Esophagus muscularis mucosa (tissue), 4 donors: ENCODE data around the gene TSPAN32. TPM values are rescaled to one million over a fixed set of nuclear protein-coding genes. Genes with fewer than 3 reads are reported as not detected.

ENCODE experiments used
- DNase-seq: peaks from one replicate; pipeline ENCODE4 v3.0.0-alpha.2; 2017; ENCODE audit errors: extremely low spot score
- H3K27ac ChIP-seq, 4 donors: fragments of 200-600 bp; sonication (generic); replicated peaks in 1 of 4; 1 replicate in 3 of 4; 2 replicates in 1 of 4; pipeline ENCODE4 v1.5.1; 2016 to 2019; ENCODE audit warnings: mild to moderate bottlenecking in 1 of 4
- H3K27me3 ChIP-seq, 4 donors: fragments of 200-600 bp; sonication (generic); one replicate each; pipeline versions ENCODE4 v1.5.1 to v1.6.0; 2016 to 2019
- H3K36me3 ChIP-seq, 4 donors: fragments of 200-600 bp; sonication (generic); one replicate each; pipeline ENCODE4 v1.5.1; 2016 to 2019
- H3K4me1 ChIP-seq, 4 donors: fragments of 200-600 bp; sonication (generic); one replicate each; pipeline ENCODE4 v1.5.1; 2016 to 2019
- H3K4me3 ChIP-seq, 4 donors: fragments of 200-600 bp; sonication (generic); 1 replicate in 2 of 4; 2 replicates in 2 of 4; pipeline ENCODE4 v1.5.1; 2016 to 2019; ENCODE audit warnings: mild to moderate bottlenecking in 4 of 4, moderate library complexity in 1 of 4
- H3K9me3 ChIP-seq, 4 donors: fragments of 200-600 bp; sonication (generic); 1 replicate in 3 of 4; 2 replicates in 1 of 4; pipeline ENCODE4 v1.5.1; 2016 to 2019
- EP300 ChIP-seq: sonication (generic); formaldehyde crosslinking; IDR thresholded peaks from one replicate; pipeline ENCODE4 v1.6.1; 2017; ENCODE audit warnings: antibody characterized with exemption
- POLR2A ChIP-seq: fragments of 450-650 bp; IDR thresholded peaks from one replicate; pipeline ENCODE4 v1.6.1; 2017; ENCODE audit warnings: antibody characterized with exemption, moderate library complexity, mild to moderate bottlenecking, low read depth
- POLR2AphosphoS5 ChIP-seq, 2 donors: sonication (generic); formaldehyde crosslinking; IDR thresholded peaks; one replicate each; pipeline ENCODE4 v1.6.1; 2017; ENCODE audit warnings: antibody characterized with exemption in 2 of 2
- WGBS: methylation state at CpG from one replicate; pipeline ENCODE4 v1.1.5; 2018; 5-methylcytosine and 5-hydroxymethylcytosine counted together
- intact Hi-C: fragments of 100-400 bp; cut with DNase I; formaldehyde crosslinking; loops from one replicate; pipeline ENCODE4 v1.15.1; 2023
- total RNA-seq, 4 donors: library from RNA; depleted of rRNA; stranded (reverse); fragments of >200 nt; gene quantifications; one replicate each; pipeline versions ENCODE4 v1.1.0 to v1.2.1, GENCODE V29; 2016
- TF ChIP-seq, protein P1 (sequence below), 3 experiments: fragments of 200-600 bp in 2 of 3; fragments of 450-650 bp in 1 of 3; sonication (generic) in 2 of 3; IDR thresholded peaks; one replicate each; pipeline ENCODE4 v1.5.1; 2017 to 2019; ENCODE audit warnings: antibody characterized with exemption in 3 of 3, mild to moderate bottlenecking in 2 of 3, moderate library complexity in 1 of 3

TSPAN32 gene
- total RNA-seq, 4 donors from 2014 or later, result 0.52 to 3.5 (median 1.2) TPM; not detected in 1

DNA sequence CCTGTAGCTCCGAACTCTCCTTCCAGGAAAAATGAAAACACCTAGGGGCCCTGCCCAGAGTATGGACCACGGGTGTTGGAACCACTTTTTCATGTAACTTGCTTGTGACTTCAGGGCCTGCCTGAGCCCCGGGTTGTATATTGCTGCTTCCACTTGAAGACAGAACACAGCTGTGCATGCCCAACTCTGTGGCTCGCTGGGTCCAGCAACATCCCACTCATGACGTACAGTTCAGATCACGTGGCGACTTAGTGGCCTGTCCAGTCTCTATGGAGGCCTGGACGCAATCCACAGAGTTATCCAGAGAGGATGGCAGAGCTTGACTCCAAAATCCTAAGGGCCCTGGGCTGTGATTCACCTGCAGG, 6.9 kb upstream of the TSPAN32 start:
- peaks cover 0 to 21% (median 0%) of the 10 kb centered on the region in 4 donors for H3K27me3 ChIP-seq
- H3K4me1 ChIP-seq, result no peaks in the 10 kb centered on the region
- WGBS, result 96% methylated on average over 2 of the region's 8 CpGs
- intact Hi-C loops, result no loop called here
- no peaks in the 10 kb centered on the region for H3K36me3 ChIP-seq
- no peak overlapping the region for H3K27ac ChIP-seq
- no peak for DNase-seq
- TF ChIP-seq POLR2A (no peak), EP300 (no peak), POLR2AphosphoS5 (IDR thresholded peaks at IDR 0.05) (no peak)
- TF ChIP-seq, protein P1, sequence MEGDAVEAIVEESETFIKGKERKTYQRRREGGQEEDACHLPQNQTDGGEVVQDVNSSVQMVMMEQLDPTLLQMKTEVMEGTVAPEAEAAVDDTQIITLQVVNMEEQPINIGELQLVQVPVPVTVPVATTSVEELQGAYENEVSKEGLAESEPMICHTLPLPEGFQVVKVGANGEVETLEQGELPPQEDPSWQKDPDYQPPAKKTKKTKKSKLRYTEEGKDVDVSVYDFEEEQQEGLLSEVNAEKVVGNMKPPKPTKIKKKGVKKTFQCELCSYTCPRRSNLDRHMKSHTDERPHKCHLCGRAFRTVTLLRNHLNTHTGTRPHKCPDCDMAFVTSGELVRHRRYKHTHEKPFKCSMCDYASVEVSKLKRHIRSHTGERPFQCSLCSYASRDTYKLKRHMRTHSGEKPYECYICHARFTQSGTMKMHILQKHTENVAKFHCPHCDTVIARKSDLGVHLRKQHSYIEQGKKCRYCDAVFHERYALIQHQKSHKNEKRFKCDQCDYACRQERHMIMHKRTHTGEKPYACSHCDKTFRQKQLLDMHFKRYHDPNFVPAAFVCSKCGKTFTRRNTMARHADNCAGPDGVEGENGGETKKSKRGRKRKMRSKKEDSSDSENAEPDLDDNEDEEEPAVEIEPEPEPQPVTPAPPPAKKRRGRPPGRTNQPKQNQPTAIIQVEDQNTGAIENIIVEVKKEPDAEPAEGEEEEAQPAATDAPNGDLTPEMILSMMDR (IDR thresholded peaks at IDR 0.05), result no peak
- no peaks in the 10 kb centered on the region for H3K9me3 ChIP-seq
- no peak overlapping the region for H3K4me3 ChIP-seq

- no peak for DNase-seq
- no peak overlapping the region for H3K4me3 ChIP-seq
- H3K9me3 ChIP-seq, result no peaks in the 10 kb centered on the region
- H3K27me3 ChIP-seq, result peaks cover 0 to 10% (median 0%) of the 10 kb centered on the region in 4 donors
- H3K36me3 ChIP-seq, result no peaks in the 10 kb centered on the region
- intact Hi-C loops, result no loop called here
- H3K27ac ChIP-seq, result no peak overlapping the region
- peaks cover 0 to 8% (median 2%) of the 10 kb centered on the region in 4 donors for H3K4me1 ChIP-seq
- TF ChIP-seq POLR2AphosphoS5 (IDR thresholded peaks at IDR 0.05) (no peak), EP300 (no peak), POLR2A (no peak)
- TF ChIP-seq, protein P1 (IDR thresholded peaks at IDR 0.05), result no peak
- WGBS, result 100% methylated on average over 4 of the region's 17 CpGs
Measured at GRCh38 chr11:2295971-2296912, 5.6 kb upstream of the TSPAN32 start.

DNA sequence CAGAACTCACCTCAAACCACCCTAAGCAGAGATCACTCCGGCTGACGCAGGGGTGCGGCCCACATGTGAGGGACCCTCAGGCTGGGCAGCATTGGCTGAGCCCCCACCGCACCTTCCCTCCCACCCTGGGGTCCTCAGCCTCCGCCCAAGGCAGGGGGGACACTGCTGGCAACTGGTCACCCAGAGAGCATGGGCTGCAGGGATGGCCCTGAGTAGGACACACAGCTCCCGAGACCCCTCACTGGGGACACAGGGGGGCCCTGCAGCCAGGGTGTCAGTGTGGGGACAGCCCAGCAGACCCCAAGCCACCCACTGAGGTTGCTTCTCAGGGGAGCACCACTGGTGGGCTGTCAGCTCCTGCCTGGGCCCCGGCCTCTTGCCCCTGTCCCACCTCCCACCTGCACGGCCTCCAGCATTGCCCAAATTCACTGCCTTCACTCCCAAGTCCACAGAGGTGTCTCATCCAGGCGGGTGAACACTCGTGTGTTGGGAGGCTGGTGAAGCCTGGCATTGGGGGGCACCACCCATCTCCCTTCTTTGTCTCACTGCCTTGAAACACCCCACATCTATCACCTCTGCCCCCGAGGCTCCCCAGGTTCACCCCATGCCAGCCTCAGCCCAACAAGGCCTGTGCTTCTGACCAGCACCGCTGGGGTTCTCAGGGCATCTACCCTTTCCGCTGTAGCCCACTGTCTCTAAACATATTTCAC, 4.7 kb upstream of the TSPAN32 start:
- TF ChIP-seq POLR2A (no peak), POLR2AphosphoS5 (IDR thresholded peaks at IDR 0.05) (no peak), EP300 (no peak)
- TF ChIP-seq, protein P1 (IDR thresholded peaks at IDR 0.05), result no peak
- Histone ChIP-seq H3K27ac (no peak overlapping the region), H3K9me3 (no peaks in the 10 kb centered on the region), H3K4me1 (peaks cover 0 to 8% (median 2%) of the 10 kb centered on the region in 4 donors), H3K27me3 (peaks cover 0 to 10% (median 0%) of the 10 kb centered on the region in 4 donors), H3K36me3 (no peaks in the 10 kb centered on the region), H3K4me3 (no peak overlapping the region)
- 88% methylated on average over 10 of the region's 13 CpGs for WGBS
- no peak for DNase-seq
- intact Hi-C loops, result no loop called here

- Histone ChIP-seq H3K27ac (no peak overlapping the region), H3K36me3 (no peaks in the 10 kb centered on the region), H3K4me3 (no peak overlapping the region), H3K9me3 (no peaks in the 10 kb centered on the region), H3K27me3 (peaks cover 0 to 10% (median 0%) of the 10 kb centered on the region in 4 donors), H3K4me1 (peaks cover under 1 to 12% (median 2%) of the 10 kb centered on the region in 4 donors)
- no peak for DNase-seq
- no CpG with 5 or more reads among the region's 1 CpG for WGBS
- intact Hi-C loops, result no loop called here
- TF ChIP-seq POLR2A (no peak), POLR2AphosphoS5 (IDR thresholded peaks at IDR 0.05) (no peak), EP300 (no peak)
- TF ChIP-seq, protein P1 (IDR thresholded peaks at IDR 0.05), result no peak
Measured at GRCh38 chr11:2297623-2298030, 4.2 kb upstream of the TSPAN32 start.
